GM23338 (cell line): ENCODE data around the gene POLR3E.

Experiments used
- CREB1 ChIP-seq: fragments of 250-450 bp; sonication (Bioruptor Pico); IDR thresholded peaks from 2 replicates; pipeline ENCODE4 v1.5.0; 2020; ENCODE audit warnings: low read depth, mild to moderate bottlenecking, moderate library complexity
- EZH2 ChIP-seq: fragments of 200-600 bp; sonication (generic); IDR thresholded peaks from one replicate; pipeline ENCODE4 v1.8.0; 2017; ENCODE audit warnings: antibody characterized with exemption, mild to moderate bottlenecking, low read depth; ENCODE audit not compliant: unreplicated experiment
- EZH2phosphoT487 ChIP-seq: fragments of 200-600 bp; sonication (generic); IDR thresholded peaks from one replicate; pipeline ENCODE4 v1.8.1; 2018; ENCODE audit warnings: antibody characterized with exemption; ENCODE audit not compliant: unreplicated experiment
- JUNB ChIP-seq: IDR thresholded peaks from one replicate; pipeline ENCODE4 v1.6.1; 2016; ENCODE audit warnings: antibody characterized with exemption; ENCODE audit not compliant: unreplicated experiment
- POLR2AphosphoS5 ChIP-seq: IDR thresholded peaks from 2 replicates; pipeline ENCODE4 v1.6.1; 2016; ENCODE audit warnings: antibody characterized with exemption, low read depth
- STAT1 ChIP-seq: IDR thresholded peaks from one replicate; pipeline ENCODE4 v1.6.1; 2016; ENCODE audit warnings: antibody characterized with exemption; ENCODE audit not compliant: unreplicated experiment
- ZNF114 ChIP-seq: fragments of 250-450 bp; sonication (Bioruptor Pico); IDR thresholded peaks from 2 replicates; pipeline ENCODE4 v1.5.0; 2020; ENCODE audit warnings: mild to moderate bottlenecking, moderate library complexity
- ZNF331 ChIP-seq: fragments of 250-450 bp; sonication (Bioruptor Pico); IDR thresholded peaks from 2 replicates; pipeline ENCODE4 v1.5.0; 2020; ENCODE audit warnings: low read depth, mild to moderate bottlenecking, moderate library complexity
- TF ChIP-seq, protein P1 (sequence below), 2 experiments: fragments of 200-600 bp in 1 of 2; sonication (generic) in 1 of 2; conservative IDR thresholded peaks; 2 replicates each; pipeline versions ENCODE4 v1.5.1 to v1.6.1; 2016 to 2017; ENCODE audit warnings: antibody characterized with exemption in 2 of 2, low read depth in 2 of 2, mild to moderate bottlenecking in 2 of 2, moderate library complexity in 1 of 2
- TF ChIP-seq, protein P2 (sequence below): IDR thresholded peaks from one replicate; pipeline ENCODE4 v1.6.1; 2018; ENCODE audit warnings: antibody characterized with exemption; ENCODE audit not compliant: unreplicated experiment
- TF ChIP-seq, protein P3 (sequence below): IDR thresholded peaks from 2 replicates; pipeline ENCODE4 v1.6.1; 2016; ENCODE audit warnings: antibody characterized with exemption

DNA sequence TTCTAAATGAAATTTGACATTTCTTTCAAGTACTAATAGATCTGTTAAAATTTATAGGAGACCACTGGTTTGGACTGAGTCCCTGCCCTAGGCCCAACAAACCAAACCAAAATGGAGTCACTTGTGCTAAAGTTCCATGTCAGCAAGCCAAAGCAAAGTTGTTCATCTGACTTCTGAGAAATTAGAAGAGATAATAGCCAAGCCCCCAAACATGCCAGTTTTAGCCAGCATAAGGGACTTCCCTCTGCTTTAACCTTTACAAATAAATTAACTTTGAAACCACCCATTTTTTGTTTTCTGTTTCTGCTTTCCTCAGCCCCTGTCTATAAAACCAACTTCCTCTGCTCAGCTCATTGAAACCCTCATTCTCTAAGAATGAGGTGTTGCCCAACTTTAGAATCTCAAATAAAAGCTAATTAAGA is 58.3 kb downstream of the POLR3E start:
- TF ChIP-seq, protein P1, sequence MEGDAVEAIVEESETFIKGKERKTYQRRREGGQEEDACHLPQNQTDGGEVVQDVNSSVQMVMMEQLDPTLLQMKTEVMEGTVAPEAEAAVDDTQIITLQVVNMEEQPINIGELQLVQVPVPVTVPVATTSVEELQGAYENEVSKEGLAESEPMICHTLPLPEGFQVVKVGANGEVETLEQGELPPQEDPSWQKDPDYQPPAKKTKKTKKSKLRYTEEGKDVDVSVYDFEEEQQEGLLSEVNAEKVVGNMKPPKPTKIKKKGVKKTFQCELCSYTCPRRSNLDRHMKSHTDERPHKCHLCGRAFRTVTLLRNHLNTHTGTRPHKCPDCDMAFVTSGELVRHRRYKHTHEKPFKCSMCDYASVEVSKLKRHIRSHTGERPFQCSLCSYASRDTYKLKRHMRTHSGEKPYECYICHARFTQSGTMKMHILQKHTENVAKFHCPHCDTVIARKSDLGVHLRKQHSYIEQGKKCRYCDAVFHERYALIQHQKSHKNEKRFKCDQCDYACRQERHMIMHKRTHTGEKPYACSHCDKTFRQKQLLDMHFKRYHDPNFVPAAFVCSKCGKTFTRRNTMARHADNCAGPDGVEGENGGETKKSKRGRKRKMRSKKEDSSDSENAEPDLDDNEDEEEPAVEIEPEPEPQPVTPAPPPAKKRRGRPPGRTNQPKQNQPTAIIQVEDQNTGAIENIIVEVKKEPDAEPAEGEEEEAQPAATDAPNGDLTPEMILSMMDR (conservative IDR thresholded peaks at IDR 0.05; ENCODE audit: low read depth in 2 of 2), result no peak
- TF ChIP-seq JUNB (no peak), EZH2 (no peak), EZH2phosphoT487 (no peak), POLR2AphosphoS5 (no peak), CREB1 (CRISPR knock-in tag) (no peak), ZNF114 (CRISPR knock-in tag) (no peak), STAT1 (no peak), ZNF331 (CRISPR knock-in tag) (no peak)
- TF ChIP-seq, protein P2, sequence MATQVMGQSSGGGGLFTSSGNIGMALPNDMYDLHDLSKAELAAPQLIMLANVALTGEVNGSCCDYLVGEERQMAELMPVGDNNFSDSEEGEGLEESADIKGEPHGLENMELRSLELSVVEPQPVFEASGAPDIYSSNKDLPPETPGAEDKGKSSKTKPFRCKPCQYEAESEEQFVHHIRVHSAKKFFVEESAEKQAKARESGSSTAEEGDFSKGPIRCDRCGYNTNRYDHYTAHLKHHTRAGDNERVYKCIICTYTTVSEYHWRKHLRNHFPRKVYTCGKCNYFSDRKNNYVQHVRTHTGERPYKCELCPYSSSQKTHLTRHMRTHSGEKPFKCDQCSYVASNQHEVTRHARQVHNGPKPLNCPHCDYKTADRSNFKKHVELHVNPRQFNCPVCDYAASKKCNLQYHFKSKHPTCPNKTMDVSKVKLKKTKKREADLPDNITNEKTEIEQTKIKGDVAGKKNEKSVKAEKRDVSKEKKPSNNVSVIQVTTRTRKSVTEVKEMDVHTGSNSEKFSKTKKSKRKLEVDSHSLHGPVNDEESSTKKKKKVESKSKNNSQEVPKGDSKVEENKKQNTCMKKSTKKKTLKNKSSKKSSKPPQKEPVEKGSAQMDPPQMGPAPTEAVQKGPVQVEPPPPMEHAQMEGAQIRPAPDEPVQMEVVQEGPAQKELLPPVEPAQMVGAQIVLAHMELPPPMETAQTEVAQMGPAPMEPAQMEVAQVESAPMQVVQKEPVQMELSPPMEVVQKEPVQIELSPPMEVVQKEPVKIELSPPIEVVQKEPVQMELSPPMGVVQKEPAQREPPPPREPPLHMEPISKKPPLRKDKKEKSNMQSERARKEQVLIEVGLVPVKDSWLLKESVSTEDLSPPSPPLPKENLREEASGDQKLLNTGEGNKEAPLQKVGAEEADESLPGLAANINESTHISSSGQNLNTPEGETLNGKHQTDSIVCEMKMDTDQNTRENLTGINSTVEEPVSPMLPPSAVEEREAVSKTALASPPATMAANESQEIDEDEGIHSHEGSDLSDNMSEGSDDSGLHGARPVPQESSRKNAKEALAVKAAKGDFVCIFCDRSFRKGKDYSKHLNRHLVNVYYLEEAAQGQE, result no peak
- TF ChIP-seq, protein P3, sequence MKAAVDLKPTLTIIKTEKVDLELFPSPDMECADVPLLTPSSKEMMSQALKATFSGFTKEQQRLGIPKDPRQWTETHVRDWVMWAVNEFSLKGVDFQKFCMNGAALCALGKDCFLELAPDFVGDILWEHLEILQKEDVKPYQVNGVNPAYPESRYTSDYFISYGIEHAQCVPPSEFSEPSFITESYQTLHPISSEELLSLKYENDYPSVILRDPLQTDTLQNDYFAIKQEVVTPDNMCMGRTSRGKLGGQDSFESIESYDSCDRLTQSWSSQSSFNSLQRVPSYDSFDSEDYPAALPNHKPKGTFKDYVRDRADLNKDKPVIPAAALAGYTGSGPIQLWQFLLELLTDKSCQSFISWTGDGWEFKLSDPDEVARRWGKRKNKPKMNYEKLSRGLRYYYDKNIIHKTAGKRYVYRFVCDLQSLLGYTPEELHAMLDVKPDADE, result no peak
